Panc1 (cell line): ENCODE measurements around the gene MEGF8. TPM values are rescaled to one million over a fixed set of nuclear protein-coding genes. Genes with fewer than 3 reads are reported as not detected.

Source experiments
- ATAC-seq: fragments of 200-7000 bp; cut with Tn5 transposase; 2 replicates; pipeline ENCODE4 v1.9.1; 2020; ENCODE audit warnings: mild to moderate bottlenecking, moderate library complexity
- BruUV-seq: library from RNA; stranded (reverse); fragments of 400-500 nt; replicated peaks from 2 replicates; lab custom pipeline; 2021; lab: Mats Ljungman, UMichigan
- CTCF ChIA-PET: fragments of 300-600 bp; sonication (Branson Sonifier 250); formaldehyde crosslinking; loops from one replicate; lab custom pipeline; 2022; ENCODE audit warnings: antibody characterized with exemption; lab: Charles Lee
- POLR2A ChIA-PET: fragments of 300-600 bp; sonication (Branson Sonifier 250); formaldehyde crosslinking; loops from one replicate; lab custom pipeline; 2022; ENCODE audit warnings: antibody characterized with exemption; lab: Charles Lee
- DNase-seq: peaks from one replicate; pipeline ENCODE4 v3.0.0-alpha.2; 2010; ENCODE audit warnings: low read depth, low spot score
- H3K27ac ChIP-seq: 2 replicates; pipeline ENCODE4 v1.5.1; 2011; ENCODE audit warnings: mild to moderate bottlenecking, low read length, inconsistent platforms
- H3K27me3 ChIP-seq: fragments of 200-500 bp; sonication (Bioruptor generic); 2 replicates; pipeline ENCODE4 v1.6.0; 2014; ENCODE audit warnings: low read length, inconsistent platforms; ENCODE audit not compliant: control insufficient read depth, insufficient read depth
- H3K36me3 ChIP-seq: fragments of 200-500 bp; sonication (Bioruptor generic); 2 replicates; pipeline ENCODE4 v1.5.1; 2014; ENCODE audit warnings: inconsistent platforms, mild to moderate bottlenecking, low read length, moderate library complexity; ENCODE audit not compliant: control insufficient read depth, insufficient read depth
- H3K4me1 ChIP-seq: 2 replicates; pipeline ENCODE4 v1.5.1; 2011; ENCODE audit warnings: inconsistent platforms, mild to moderate bottlenecking, low read length, moderate library complexity; ENCODE audit not compliant: control insufficient read depth, insufficient read depth
- H3K4me3 ChIP-seq, 2 experiments: 2 replicates each; pipeline ENCODE4 v1.5.1; 2011 to 2012; ENCODE audit warnings: low read depth in 2 of 2, low read length in 2 of 2, mild to moderate bottlenecking in 2 of 2, inconsistent platforms in 1 of 2, moderate library complexity in 1 of 2
- H3K9me3 ChIP-seq: fragments of 200-500 bp; sonication (Bioruptor generic); 2 replicates; pipeline ENCODE4 v1.5.1; 2014; ENCODE audit warnings: low read depth, mild to moderate bottlenecking, inconsistent platforms, low read length, moderate library complexity; ENCODE audit not compliant: control insufficient read depth, insufficient read depth
- POLR2AphosphoS5 ChIP-seq: IDR thresholded peaks from 2 replicates; pipeline ENCODE4 v1.6.1; 2012; ENCODE audit warnings: mild to moderate bottlenecking, low read depth, low read length, moderate library complexity
- SIN3A ChIP-seq: IDR thresholded peaks from 2 replicates; pipeline ENCODE4 v1.6.1; 2012; ENCODE audit warnings: low read depth, mild to moderate bottlenecking, low read length, moderate library complexity, borderline replicate concordance; ENCODE audit not compliant: insufficient read depth
- TCF7L2 ChIP-seq: IDR thresholded peaks from 2 replicates; pipeline ENCODE4 v1.6.1; 2011; ENCODE audit warnings: mild to moderate bottlenecking, low read depth, low read length, inconsistent platforms
- in situ Hi-C: cut with HindIII; loops from 2 replicates; pipeline ENCODE4 v1.10.0; 2016; ENCODE audit warnings: low sequenced_read_pairs, low pct_unique_long_range_greater_than_20kb
- intact Hi-C: fragments of 100-400 bp; cut with micrococcal nuclease; formaldehyde crosslinking; loops from one replicate; pipeline ENCODE4 v1.10.0; 2022; ENCODE audit not compliant: unreplicated experiment
- total RNA-seq: library from RNA; stranded (reverse); gene quantifications from one replicate; pipeline ENCODE4 v1.2.1, GENCODE V29; 2021; ENCODE audit not compliant: unreplicated experiment
- TF ChIP-seq, protein P1 (sequence below), 2 experiments: IDR thresholded peaks; 2 replicates each; pipeline ENCODE4 v1.6.1; 2011 to 2012; ENCODE audit warnings: low read depth in 2 of 2, control low read depth in 1 of 2, low read length in 1 of 2, mild to moderate bottlenecking in 1 of 2, moderate library complexity in 1 of 2; ENCODE audit not compliant: insufficient read depth in 1 of 2
- TF ChIP-seq, protein P2 (sequence below): fragments of 450-650 bp; IDR thresholded peaks from 2 replicates; pipeline ENCODE4 v1.5.1; 2017; ENCODE audit warnings: mild to moderate bottlenecking

Gene MEGF8
- total RNA-seq, 1 experiment from 2014 or later, result 14.2 TPM

DNA sequence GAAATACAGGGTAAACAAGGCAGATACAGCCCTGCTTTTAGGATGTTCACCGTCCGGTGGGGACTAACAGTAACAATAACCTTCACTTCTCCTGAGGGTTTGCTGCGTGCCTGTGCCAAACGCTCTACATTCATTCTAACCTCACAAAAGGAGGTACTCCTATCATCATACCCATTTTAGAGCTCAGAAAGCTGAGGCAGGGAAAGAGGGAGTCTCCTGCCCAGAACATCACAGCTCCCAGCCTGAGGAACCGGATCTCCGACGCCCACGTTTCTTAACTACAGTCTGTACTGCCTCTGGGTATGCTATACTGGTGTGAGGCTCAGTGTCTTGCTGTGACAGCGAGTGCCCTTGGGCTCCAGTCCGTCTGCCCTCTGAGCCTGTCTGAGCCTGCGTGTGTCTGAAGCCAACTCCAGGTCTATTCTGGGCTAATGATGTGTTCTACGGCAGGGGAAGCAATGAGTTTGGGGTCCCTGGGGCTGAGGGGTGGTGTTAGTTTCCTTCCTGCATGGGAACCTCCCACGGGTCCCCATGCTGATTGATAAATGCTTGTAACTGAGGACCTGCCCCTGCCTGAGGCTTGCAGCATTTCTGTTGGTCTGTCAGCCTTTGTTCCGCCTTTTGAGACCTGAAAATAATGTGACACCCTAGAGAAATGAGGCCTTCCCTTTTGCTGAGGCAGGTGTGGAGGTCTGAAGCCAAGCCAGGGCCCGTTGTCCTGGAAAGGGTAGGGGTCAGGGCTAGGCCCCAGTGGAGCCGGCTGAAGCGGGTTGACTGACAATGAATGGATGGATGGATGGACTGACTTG, 96.9 kb downstream of the MEGF8 start:
- ChIA-PET POLR2A (no interaction called here), CTCF (interaction anchor here (1.4 kb wide), 1 partner anchor 19 kb away, joined by 3 read pairs; no protein-coding TSS in a partner anchor)
- no TSS peak for BruUV-seq
- no peaks in the 10 kb centered on the region for H3K27me3 ChIP-seq
- no peaks in the 10 kb centered on the region for H3K9me3 ChIP-seq
- TF ChIP-seq TCF7L2, result no peak
- TF ChIP-seq POLR2AphosphoS5, result no peak
- TF ChIP-seq, protein P1, sequence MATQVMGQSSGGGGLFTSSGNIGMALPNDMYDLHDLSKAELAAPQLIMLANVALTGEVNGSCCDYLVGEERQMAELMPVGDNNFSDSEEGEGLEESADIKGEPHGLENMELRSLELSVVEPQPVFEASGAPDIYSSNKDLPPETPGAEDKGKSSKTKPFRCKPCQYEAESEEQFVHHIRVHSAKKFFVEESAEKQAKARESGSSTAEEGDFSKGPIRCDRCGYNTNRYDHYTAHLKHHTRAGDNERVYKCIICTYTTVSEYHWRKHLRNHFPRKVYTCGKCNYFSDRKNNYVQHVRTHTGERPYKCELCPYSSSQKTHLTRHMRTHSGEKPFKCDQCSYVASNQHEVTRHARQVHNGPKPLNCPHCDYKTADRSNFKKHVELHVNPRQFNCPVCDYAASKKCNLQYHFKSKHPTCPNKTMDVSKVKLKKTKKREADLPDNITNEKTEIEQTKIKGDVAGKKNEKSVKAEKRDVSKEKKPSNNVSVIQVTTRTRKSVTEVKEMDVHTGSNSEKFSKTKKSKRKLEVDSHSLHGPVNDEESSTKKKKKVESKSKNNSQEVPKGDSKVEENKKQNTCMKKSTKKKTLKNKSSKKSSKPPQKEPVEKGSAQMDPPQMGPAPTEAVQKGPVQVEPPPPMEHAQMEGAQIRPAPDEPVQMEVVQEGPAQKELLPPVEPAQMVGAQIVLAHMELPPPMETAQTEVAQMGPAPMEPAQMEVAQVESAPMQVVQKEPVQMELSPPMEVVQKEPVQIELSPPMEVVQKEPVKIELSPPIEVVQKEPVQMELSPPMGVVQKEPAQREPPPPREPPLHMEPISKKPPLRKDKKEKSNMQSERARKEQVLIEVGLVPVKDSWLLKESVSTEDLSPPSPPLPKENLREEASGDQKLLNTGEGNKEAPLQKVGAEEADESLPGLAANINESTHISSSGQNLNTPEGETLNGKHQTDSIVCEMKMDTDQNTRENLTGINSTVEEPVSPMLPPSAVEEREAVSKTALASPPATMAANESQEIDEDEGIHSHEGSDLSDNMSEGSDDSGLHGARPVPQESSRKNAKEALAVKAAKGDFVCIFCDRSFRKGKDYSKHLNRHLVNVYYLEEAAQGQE (IDR thresholded peaks at IDR 0.05; ENCODE audit: insufficient read depth in 1 of 2, low read depth in 2 of 2, low read length in 1 of 2), result no peak
- TF ChIP-seq, protein P2, sequence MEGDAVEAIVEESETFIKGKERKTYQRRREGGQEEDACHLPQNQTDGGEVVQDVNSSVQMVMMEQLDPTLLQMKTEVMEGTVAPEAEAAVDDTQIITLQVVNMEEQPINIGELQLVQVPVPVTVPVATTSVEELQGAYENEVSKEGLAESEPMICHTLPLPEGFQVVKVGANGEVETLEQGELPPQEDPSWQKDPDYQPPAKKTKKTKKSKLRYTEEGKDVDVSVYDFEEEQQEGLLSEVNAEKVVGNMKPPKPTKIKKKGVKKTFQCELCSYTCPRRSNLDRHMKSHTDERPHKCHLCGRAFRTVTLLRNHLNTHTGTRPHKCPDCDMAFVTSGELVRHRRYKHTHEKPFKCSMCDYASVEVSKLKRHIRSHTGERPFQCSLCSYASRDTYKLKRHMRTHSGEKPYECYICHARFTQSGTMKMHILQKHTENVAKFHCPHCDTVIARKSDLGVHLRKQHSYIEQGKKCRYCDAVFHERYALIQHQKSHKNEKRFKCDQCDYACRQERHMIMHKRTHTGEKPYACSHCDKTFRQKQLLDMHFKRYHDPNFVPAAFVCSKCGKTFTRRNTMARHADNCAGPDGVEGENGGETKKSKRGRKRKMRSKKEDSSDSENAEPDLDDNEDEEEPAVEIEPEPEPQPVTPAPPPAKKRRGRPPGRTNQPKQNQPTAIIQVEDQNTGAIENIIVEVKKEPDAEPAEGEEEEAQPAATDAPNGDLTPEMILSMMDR, result no peak
- TF ChIP-seq SIN3A, result no peak
- H3K4me3 ChIP-seq, result peak overlapping the region; percentile 49 to 53
- intact Hi-C loops (no loop called here), in situ Hi-C loops (no loop called here)
- H3K27ac ChIP-seq, result no peak overlapping the region
- no peak for ATAC-seq
- no peaks in the 10 kb centered on the region for H3K36me3 ChIP-seq
- DNase-seq, result no peak
- H3K4me1 ChIP-seq, result no peaks in the 10 kb centered on the region; the same call in 1 of the 2 replicates

DNA sequence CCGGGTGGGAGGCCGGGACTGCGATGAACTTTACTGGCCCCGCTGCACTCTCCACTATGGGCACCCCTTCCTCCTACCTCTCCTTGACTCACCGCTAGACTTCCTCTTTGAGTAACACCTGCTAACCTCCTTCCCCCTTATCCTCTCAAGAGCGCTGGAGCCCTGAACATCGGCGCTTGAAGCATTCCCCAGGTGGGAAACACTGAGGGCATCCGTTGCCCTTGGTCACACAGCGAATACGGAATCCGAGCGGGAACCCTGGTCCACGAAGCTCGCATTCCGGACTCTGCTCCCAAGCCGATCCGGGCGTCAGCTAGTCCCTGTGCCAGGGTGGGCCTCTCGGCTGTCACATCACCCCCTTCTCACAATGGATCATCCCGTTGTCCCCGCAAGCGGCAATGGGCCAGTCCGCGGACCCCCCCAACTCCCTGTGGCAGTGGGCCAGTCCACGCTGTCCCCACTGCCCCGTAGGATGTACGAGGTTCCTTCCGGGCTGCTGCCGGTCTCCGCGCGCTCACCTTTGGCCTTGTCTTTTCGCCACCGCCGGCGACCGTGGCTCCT, 97.5 kb downstream of the MEGF8 start:
- no peak for TF ChIP-seq TCF7L2
- no peak for TF ChIP-seq SIN3A
- TF ChIP-seq POLR2AphosphoS5, result no peak
- H3K4me3 ChIP-seq, result peak overlapping the region; percentile 49 to 53
- BruUV-seq, result no TSS peak
- ChIA-PET POLR2A (no interaction called here), CTCF (interaction anchor here (1.4 kb wide), 1 partner anchor 18 kb away, joined by 3 read pairs; no protein-coding TSS in a partner anchor)
- intact Hi-C loops, result no loop called here
- H3K4me1 ChIP-seq, result no peaks in the 10 kb centered on the region; the same call in 1 of the 2 replicates
- H3K9me3 ChIP-seq, result no peaks in the 10 kb centered on the region
- peak overlapping the region; percentile 39; the same call in 1 of the 2 replicates for H3K27ac ChIP-seq
- peak; percentile 21 for ATAC-seq
- no peaks in the 10 kb centered on the region for H3K27me3 ChIP-seq
- no peaks in the 10 kb centered on the region for H3K36me3 ChIP-seq
- no peak for DNase-seq
- in situ Hi-C loops, result no loop called here
